Measurements from ENCODE around the gene CNPY2.
A peak's percentile ranks its signal among the peaks of the same experiment; 100 is the strongest.
"Not testable (repeated sequence)": the region's sequence is repeated elsewhere in the genome, so short reads cannot be mapped to it uniquely, and the experiment has no call there.

Gene CNPY2

DNA sequence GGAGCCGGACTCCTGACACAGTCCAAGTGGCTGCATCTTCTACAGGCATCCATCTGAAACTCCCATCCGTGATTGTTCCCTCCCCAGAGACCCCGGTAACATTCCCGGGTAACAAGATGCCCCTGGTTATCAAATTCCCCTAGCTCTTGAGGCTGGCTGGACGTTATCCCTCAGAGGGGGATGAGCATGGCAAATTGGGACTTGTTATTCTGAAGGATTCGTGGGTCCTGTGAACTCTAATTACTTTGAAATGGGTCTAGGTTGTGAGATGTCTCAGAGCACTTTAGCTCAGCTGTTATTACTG lies 18.7 kb upstream of the CNPY2 start:
- FAIRE-seq (peak; percentile 49), DNase-seq (ENCODE audit: insufficient read length, low spot score) (no peak)

DNA sequence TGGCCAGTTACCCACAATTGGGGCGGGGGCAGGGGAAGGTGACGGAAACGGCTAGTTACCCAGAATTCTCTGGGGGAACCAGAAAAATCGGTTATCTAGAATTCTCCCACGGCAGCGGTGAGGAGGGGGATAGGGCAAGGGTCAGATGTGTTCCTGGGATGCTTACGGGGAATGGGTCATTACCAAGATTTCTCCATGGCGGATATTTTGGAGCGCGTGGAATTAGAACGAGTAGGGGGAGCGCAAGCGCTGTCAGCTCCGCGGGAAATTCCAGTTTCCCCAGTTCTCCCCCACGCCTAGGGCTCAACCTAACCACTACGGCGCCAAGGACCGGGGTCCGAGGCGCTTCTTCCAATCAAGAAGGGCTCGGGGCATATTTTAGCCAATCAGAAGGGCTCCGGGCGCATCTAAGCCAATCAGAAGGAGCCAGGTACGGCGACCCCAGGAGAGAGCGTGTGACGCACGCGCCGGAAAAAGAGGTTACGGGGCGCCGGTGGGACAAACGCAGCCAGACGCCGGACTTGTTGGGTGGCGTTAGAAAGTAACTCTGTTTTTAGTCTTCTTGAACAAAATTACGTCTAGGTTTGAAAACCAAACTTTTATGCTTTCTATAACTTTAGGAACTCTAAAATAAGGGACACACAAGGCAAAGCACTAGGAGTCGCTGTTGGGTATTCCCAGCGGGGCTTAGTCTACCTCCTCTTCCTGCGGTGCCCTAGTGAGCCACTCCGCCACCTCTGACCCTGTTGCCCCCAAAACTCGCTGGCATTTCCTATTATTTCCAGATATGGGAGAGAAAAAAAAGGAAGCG lies 18.1 kb upstream of the CNPY2 start, which contains the start of gene PAN2:
Gene PAN2 (minus strand): TSS at position 322 of the 811 bp plus-strand sequence. CDS start 906 bp downstream, outside the sequence.
- peak; percentile 87 for FAIRE-seq
- peak; percentile 94 for DNase-seq (ENCODE audit: insufficient read length, low spot score)

DNA sequence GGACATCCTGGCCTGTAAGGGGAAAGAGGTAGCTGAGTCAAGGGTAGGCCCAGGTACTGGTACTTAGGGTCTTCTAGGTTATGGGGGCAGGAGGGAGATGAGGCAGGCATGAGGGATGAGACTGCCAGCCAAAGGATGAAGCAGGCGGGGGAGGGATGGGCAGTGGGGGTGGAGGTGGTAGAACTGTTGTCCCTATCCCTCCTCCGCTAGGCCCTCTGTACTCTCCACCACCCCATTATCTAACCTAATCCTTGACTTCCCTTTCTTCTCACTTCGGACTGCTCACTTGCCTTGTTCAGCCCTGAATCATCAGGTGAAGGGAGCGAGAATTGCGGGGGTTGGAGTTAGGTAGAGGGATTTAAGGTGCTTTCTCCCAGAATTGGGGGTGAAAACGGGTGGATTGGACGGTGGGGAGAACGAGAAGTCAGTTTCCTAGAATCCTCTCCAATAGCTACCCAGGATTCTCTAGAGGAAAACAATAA lies 17.4 kb upstream of the CNPY2 start:
- DNase-seq (ENCODE audit: insufficient read length, low spot score) (no peak), FAIRE-seq (no peak)

DNA sequence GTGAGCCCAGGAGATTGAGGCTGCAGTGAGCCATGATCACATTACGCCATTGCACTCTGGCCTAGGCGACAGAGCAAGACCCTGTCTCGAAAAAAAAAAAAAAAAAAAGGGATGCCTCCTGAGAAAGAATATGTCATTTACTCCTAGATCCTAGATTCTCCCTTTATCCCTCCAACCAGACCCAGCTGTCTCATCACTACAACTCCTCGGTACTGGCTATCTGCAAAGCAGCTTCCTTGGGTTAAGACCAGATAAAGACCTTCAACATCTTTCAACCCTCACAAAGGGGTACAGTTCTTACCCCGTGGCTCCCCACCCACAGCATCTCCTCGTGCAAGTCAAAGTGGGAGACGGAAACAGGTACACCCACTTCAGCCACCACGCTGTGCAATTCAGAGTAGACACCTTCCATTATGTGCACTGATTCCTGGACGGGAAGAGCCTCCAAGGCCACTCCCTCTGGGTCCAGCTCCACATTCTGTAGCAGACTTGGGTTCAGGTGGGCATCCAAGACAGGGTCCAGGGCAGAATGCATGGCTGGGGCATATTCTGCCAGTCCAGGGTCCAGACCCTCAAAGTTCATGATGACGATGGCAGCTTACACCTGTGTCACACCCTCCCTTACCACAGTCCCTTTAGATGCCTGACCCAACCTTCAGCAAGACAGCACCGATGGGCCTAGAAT lies 16.9 kb upstream of the CNPY2 start:
- FAIRE-seq = no peak
- DNase-seq (ENCODE audit: insufficient read length, low spot score) = no peak

DNA sequence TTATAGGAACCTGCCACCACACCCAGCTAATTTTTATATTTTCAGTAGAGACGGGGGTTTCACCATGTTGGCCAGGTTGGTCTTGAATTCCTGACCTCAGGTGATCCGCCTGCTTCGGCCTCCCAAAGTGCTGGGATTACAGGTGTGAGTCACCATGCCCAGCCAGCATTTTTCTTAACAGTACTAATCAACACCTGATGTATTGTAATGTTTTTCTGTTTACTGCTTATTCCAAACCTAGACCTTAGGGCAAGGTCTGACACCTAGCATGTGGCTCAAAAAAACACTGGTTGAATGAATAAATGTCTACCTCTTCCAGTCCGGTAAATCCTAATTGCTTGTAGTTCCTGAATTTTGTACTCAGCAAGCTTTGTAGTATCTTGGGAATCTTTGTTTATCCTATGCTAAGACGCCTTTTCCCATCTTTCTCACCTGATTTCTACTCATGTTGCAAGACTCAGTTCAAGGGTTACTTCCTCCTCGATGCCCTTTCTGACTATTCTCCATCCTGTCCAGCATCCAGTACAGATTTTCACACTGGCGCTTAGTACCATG lies 15.2 kb upstream of the CNPY2 start:
- no peak for DNase-seq (ENCODE audit: insufficient read length, low spot score)
- FAIRE-seq = no peak

DNA sequence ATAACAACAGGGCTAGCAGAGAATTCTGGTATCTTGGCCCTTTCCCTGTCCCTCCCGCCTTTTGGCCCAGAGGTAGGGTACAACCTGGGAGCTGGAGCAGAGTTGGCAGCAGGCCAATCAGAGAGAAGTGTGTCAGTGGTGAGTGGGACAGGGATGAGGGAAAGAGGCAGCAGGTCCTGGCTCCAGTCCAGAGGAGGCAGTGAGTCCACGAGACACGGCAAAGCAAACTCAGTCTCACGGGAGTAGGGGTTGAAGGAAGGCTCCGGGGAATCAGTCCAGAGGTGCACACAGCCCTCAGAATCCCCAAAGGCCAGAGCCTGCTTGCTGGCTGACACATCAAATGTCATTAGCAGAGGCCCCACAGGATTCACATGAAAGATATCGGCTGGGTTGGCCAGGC lies 10.7 kb upstream of the CNPY2 start:
- FAIRE-seq (no peak), DNase-seq (ENCODE audit: insufficient read length, low spot score) (no peak)

DNA sequence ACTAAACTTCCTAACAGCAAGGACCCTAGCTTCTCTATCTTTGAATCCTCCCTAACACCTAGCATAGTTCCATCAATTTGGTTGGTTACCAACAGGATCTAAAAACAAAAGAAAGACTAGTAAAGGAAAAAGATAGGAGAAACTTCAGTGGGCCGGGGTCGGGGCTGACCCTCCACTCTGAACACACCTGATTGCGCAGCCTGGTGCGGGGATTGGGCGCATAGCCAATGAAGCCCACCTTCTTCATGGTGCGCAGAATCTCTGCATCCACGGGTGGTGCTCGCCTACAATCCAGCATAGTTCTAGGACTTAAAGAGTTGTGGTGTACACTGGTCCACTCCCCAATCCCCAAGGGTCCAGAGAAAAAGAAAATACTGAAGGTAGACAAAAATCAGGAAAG lies 10.3 kb upstream of the CNPY2 start:
- FAIRE-seq (no peak), DNase-seq (ENCODE audit: insufficient read length, low spot score) (no peak)

DNA sequence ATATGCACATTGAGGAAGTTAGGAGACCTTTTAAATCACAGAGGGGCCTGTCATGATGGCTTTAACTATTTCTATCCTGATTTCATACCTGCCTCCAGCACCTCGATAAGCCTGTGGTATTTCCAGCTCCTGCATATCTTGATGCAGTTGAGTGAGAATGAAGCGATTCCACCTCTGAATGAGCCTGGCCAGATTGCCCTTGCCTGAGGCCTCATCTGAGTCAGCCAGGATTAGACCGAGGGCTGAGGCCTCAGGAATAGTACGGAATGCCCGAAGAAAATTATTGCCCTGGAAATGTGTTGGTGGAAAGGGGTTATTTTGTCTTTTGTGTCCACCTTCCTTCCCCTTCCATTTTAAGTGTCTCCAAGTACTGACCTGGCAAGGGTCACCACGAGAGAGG lies 8.4 kb upstream of the CNPY2 start:
- no peak for DNase-seq (ENCODE audit: insufficient read length, low spot score)
- FAIRE-seq = no peak

DNA sequence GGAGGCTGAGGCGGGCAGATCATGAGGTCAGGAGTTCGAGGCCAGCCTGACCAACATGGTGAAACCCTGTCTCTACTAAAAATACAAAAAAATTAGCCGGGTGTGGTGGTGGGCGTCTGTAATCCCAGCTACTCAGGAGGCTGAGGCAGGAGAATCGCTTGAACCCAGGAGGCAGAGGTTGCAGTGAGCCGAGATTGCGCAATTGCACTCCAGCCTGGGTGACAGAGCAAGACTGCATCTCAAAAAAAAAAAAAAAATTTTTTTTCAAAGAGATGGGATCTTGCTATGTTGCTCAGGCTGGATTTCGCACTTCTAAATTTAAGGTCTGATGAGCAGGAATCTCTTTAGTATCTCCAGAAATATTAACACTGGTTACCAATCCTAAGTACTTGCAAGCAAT lies 5.8 kb upstream of the CNPY2 start:
- not testable (repeated sequence) for FAIRE-seq; DNase-seq (ENCODE audit: insufficient read length, low spot score)

DNA sequence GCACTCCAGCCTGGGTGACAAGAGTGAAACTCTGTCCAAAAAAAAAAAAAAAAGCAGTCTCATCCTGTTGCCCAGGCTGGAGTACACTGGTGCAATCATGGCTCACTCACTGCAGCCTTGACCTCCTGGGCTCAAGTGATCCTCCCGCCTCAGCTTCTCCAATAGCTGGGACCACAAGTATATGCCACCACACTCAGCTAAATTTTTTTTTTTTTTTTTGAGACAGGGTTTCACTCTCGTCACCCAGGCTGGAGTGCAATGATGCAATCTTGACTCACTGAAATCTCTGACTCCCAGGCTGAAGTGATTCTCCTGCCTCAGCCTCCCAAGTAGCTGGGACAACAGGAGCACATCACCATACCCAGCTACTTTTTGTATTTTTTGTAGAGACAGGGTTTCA lies 5.2 kb upstream of the CNPY2 start:
- FAIRE-seq (no peak), DNase-seq (ENCODE audit: insufficient read length, low spot score) (no peak)

DNA sequence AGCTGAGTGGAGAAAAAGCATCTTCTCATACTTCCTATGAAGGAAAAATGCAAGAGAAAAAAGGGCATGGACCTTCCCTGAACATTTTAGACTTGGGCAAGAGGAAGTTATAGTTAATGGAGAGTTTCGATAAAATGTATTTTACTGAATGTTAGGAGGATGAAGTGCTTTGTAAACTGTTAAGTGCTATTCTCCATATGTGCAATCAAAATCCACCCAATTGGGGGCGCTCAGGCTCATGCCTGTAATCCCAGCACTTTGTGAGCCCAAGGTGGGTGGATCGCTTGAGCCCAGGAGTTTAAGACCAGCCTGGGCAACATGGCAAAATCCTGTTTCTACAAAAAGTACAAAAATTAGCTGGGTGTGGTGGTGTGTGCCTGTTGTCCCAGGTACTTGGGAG lies 1.9 kb upstream of the CNPY2 start:
- DNase-seq (ENCODE audit: insufficient read length, low spot score) = no peak
- no peak for FAIRE-seq

DNA sequence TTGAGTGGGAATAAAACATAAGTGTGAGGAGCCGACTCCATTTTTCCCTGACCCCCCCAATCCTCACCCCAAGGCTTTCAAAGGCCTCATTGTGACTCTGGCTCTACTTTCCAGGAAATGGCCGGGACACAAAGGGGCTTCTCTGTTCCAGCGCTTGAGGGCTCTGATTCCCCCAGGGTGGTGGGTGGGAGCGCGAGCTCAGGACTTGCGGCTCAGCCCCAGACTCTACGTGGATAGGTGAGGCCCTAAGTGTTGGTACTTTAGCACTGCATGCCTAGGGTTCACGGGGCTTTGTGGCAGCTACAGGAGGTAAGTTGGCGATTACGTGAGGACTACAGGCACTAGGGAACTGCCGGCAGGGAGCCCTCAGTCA lies 553 bp downstream of the CNPY2 start:
- FAIRE-seq (peak; percentile 11), DNase-seq (ENCODE audit: insufficient read length, low spot score) (no peak)

DNA sequence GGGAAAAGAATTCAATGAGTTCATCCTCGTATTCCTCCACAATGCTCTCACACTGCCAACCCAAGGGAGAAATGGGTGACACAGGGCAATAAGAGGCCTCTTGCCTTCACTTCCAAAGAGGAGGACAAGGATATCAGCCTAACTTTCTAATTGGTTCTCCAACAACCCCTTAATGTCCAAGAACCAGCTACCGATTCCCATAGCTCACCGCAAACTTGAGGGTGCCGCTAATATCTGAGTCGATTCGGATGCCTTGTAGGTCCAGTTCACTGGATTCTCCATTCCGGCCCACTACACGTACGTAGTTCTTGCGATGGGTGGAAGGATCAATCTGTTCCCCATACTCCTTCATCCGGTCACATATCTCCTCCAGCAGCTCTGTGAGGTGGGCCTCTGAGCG lies 4.8 kb downstream of the CNPY2 start:
- DNase-seq (ENCODE audit: insufficient read length, low spot score) = no peak
- no peak for FAIRE-seq

DNA sequence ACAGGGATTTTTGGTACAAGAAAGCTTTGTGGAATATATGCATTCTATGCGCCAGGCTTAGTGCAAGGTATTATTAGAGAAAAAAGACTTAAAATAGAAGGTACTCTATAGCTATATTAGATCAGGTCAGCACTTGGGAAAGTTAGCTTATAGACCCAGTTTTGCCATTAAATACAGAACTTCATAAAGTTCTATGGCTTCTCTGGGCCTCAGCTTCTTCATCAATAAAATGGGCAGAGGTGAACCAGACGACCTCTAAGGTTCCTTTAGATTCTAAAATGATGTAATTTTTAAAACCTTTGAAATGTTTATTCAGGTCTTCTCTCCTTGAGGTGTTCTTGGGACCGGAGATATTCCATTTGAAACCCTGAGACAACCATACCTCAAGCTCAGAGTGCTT lies 7.1 kb downstream of the CNPY2 start:
- no peak for DNase-seq (ENCODE audit: insufficient read length, low spot score)
- no peak for FAIRE-seq

DNA sequence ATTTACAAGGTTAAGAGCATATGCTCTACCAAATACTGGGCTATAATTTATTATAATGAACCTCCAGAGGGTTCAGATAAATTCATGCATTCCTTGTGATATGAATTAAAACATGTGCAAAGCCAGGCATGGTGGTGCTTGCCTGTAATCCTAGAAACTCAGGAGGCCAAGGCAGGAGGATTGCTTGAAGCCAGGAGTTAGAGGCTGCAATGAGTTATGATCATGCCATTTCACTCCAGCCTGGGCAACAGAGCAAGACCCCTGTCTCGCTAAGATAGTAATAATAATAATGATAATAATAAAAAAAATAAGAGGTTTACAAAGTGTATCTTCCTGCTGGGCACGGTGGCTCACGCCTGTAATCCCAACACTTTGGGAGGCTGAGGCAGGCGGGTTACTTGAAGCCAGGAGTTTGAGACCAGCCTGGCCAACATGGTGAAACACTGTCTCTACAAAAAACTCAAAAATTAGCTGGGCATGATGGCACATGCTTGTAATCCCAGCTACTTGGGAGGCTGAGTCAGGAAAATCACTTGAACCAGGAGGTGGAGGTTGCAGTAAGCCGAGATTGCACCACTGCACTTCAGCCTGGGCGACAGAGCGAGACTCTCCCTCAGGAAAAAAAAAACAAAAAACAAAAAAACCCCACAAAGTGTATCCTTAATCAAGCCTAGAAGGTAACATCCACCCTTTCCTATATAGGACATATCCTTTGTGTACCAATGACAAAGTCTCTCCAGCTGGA lies 8.4 kb downstream of the CNPY2 start:
- no peak for DNase-seq (ENCODE audit: insufficient read length, low spot score)
- FAIRE-seq = no peak

DNA sequence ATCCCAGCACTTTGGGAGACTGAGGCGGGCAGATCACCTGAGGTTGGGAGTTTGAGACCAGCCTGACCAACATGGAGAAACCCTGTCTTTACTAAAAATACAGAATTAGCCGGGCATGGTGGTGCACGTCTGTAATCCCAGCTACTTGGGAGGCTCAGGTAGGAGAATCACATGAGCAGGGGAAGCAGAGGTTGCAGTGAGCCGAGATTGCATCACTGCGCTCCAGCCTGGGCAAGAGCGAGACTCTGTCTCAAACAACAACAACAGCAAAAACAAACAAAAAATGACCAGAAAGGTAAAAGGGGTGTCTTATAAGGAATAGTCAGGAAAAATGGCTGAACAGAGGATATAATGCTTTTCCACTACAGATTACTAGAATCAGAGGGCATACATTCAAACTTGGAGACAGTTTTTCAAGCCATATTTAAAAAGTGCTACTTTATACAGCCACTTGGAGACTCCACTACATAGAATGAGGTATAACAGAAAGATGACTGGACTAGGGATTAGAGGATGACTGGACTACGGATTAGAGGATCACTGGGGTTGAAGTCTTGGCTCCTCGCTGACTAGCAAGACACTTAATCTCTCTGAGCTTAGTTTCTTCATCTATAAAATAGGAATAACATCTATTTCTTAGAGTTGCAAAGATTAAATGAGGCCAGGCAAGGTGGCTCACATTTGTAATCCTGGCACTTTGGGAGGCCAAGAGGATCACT lies 10.8 kb downstream of the CNPY2 start:
- DNase-seq (ENCODE audit: insufficient read length, low spot score) (no peak), FAIRE-seq (no peak)

DNA sequence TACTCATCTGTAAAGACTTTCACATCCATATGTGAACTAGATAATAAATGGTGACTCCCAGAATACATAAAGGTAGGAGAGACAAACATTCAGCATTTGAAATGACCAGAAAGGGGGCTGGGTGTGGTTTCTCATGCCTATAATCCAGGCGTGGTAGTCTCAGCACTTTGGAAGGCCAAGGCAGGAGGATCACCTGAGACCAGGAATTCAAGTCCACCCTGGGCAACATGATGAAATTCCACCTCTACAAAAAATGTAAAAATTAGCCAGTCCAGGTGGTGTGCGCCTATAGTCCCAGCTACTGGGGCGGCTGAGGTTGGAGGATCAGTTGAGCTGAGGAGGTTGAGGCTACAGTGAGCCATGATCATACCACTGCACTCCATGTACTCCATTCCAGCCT lies 11.5 kb downstream of the CNPY2 start:
- FAIRE-seq = no peak
- no peak for DNase-seq (ENCODE audit: insufficient read length, low spot score)

DNA sequence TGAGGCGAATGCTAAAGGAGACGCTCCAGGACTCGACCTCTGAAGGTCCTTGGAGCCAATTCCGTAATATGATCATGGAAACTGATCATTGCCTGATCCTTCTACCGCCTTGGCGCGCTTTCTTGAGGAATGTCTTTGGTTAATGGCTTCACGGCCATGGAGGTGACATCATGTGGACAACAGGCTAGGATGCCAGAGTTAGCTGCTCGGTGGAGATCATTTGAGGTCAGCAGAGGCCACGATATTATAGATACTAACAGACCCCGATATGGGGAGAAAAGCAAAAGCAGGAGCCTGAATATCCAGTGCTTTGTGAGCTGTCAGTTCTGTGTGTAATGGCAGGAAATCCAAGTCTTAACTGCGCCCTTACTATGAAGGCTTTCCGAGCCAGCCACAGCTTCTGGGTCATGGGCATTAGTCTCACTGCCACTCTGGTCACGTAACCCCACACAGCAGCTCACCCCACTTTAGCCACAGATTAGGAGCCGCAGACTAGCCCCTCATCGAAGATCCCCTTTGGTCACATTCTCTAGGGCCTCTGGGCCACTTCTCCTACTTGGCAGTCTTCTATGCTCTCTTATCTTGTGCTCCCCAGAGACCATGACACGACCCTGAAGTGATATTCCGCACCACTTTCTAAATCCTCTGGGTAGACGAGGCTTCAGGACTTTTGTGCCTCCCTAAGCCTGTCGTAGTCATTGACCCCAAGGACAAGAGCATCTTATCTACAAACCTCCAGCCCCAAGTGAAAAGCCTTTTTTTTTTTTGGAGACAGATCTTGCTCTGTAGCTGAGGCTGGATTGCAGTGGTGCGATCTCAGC lies 14.9 kb downstream of the CNPY2 start:
- FAIRE-seq (no peak), DNase-seq (ENCODE audit: insufficient read length, low spot score) (no peak)

DNA sequence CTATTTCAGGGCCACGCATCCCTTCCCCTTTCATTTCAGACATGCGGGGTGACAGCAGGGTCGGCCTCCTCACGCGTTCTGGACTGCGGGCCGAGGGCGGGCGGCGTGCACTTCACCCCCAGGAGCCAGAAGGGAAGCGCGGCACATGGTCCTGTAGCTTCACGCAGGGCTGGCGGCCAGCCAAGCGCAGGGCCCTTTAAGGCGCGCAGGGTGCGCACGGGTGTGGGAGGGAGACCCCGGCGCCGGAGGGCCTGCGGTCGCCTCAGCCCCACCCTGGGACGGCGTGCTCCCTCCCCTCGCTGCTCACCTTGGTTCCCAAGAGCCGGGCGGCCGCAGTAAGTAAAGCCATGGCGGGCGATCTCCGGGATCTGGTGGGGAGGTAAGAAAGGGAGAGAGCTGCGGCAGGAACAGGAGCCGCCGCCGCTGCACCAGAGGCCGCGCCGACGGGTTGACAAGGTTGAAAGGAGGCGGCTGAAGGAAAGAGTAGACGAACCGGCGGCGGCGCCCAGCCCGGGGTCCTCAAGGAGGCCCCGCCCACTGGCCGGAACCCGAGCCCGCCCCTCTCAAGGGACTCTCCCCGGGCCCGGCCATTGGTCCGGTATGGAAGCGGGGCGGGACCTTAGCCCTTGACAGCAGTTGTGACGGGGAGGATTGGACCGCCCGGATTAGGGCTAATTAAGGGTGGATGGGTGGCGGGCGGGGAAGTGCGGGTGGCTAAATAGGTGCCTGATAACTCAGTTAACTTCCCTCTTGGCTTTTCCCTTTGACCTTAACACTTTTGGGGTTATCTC lies 15.7 kb downstream of the CNPY2 start, which contains the start of gene CS:
Gene CS (minus strand): TSS at position 478 of the 791 bp plus-strand sequence. CDS start 129 bp downstream, at position 349.
- DNase-seq (ENCODE audit: insufficient read length, low spot score) = peak; percentile 86
- peak; percentile 95 for FAIRE-seq

Data from GM19239 (cell line).